Lung (tissue), 12 donors: ENCODE data around the gene TMCC2. TPM values are rescaled to one million over a fixed set of nuclear protein-coding genes. Genes with fewer than 3 reads are reported as not detected.
A peak's percentile ranks its signal among the peaks of the same experiment; 100 is the strongest.

Source experiments
- ATAC-seq: fragments of 200-7000 bp; cut with Tn5 transposase; one replicate; pipeline ENCODE4 v1.9.1; 2020; ENCODE audit warnings: moderate number of reproducible peaks; ENCODE audit not compliant: insufficient read depth, low FRiP score
- DNase-seq, 3 donors: peaks; one replicate each; pipeline ENCODE4 v3.0.0-alpha.2; 2013 to 2017
- H3K27ac ChIP-seq, 2 donors: one replicate each; pipeline ENCODE4 v1.5.1; 2013; ENCODE audit warnings: mild to moderate bottlenecking in 2 of 2, moderate library complexity in 2 of 2, control low read depth in 1 of 2, inconsistent platforms in 1 of 2, low read depth in 1 of 2, low read length in 1 of 2
- H3K27me3 ChIP-seq, 3 donors: one replicate each; pipeline ENCODE4 v1.5.1; 2013; ENCODE audit warnings: low read length in 2 of 3; ENCODE audit not compliant: control insufficient read depth in 3 of 3, insufficient read depth in 3 of 3
- H3K36me3 ChIP-seq, 4 donors: one replicate each; pipeline ENCODE4 v1.5.1; 2013; ENCODE audit warnings: low read length in 4 of 4, mild to moderate bottlenecking in 1 of 4, moderate library complexity in 1 of 4; ENCODE audit not compliant: control insufficient read depth in 4 of 4, insufficient read depth in 4 of 4
- H3K4me1 ChIP-seq, 5 donors: one replicate each; pipeline ENCODE4 v1.5.1; 2013; ENCODE audit warnings: low read length in 5 of 5, mild to moderate bottlenecking in 2 of 5, moderate library complexity in 1 of 5; ENCODE audit not compliant: control insufficient read depth in 5 of 5, insufficient read depth in 5 of 5
- H3K4me3 ChIP-seq: one replicate; pipeline ENCODE4 v1.5.1; 2013; ENCODE audit warnings: mild to moderate bottlenecking, control low read depth, moderate library complexity
- H3K9ac ChIP-seq, 2 donors: one replicate each; pipeline ENCODE4 v1.5.1; 2013; ENCODE audit warnings: low read length in 2 of 2, control low read depth in 1 of 2; ENCODE audit not compliant: insufficient read depth in 1 of 2
- H3K9me3 ChIP-seq, 4 donors: one replicate each; pipeline ENCODE4 v1.5.1; 2013; ENCODE audit warnings: low read length in 3 of 4, mild to moderate bottlenecking in 1 of 4, moderate library complexity in 1 of 4; ENCODE audit not compliant: control insufficient read depth in 4 of 4, insufficient read depth in 3 of 4
- CTCF ChIP-seq: IDR thresholded peaks from 2 replicates; pipeline ENCODE4 v1.5.1; 2012; ENCODE audit warnings: mild to moderate bottlenecking; ENCODE audit errors: control extremely low read depth, extremely low read depth
- WGBS, 2 donors: extraction: QIAGEN DNeasy Blood & Tissue Kit; methylation state at CpG; one replicate each; pipeline ENCODE4 v1.1.7; 2013; 5-methylcytosine and 5-hydroxymethylcytosine counted together
- polyA plus RNA-seq, 2 donors: library from polyadenylated mRNA; stranded (reverse); fragments of 200-250 nt; gene quantifications; one replicate each; pipeline ENCODE4 v1.2.1, GENCODE V29; 2013
- total RNA-seq, 2 donors: library from RNA; depleted of rRNA in 1 of 2; stranded (reverse); fragments of >200 nt in 1 of 2; gene quantifications; one replicate each; pipeline ENCODE4 v1.2.1, GENCODE V29; 2014 to 2021
- donor health status: control.
- donor health status: control.
- donor health status: Bipolar disorder and iron deficiency.
- donor health status: healthy.
- donor health status: DM: yes; HTN: yes; CAD: no.

The TMCC2 gene
- total and polyA plus RNA-seq, 4 donors, result 1.9 to 27.0 (median 2.4) TPM

GRCh38 chr1:205190845-205191577 is 36.7 kb upstream of the TMCC2 start:
- DNase-seq, result peak; percentile 43 to 75 (median 66)
- ATAC-seq, result no peak
- H3K9me3 ChIP-seq, result no peaks in the 10 kb centered on the region
- peak overlapping the region in 1 of 2 donors; percentile 15 for H3K9ac ChIP-seq
- no peak overlapping the region for H3K4me3 ChIP-seq
- 56 to 62% methylated on average over 9 of the region's 9 CpGs for WGBS, 2 donors
- H3K27me3 ChIP-seq, result no peaks in the 10 kb centered on the region
- peaks cover 4 to 44% (median 10%) of the 10 kb centered on the region in 5 donors for H3K4me1 ChIP-seq
- no peak for TF ChIP-seq CTCF
- no peak overlapping the region for H3K27ac ChIP-seq
- H3K36me3 ChIP-seq, result peaks cover 3 to 6% (median 6%) of the 10 kb centered on the region in 4 donors

- H3K4me1 ChIP-seq, result peaks cover 4 to 44% (median 10%) of the 10 kb centered on the region in 5 donors
- peak overlapping the region in 1 of 2 donors; percentile 28 for H3K27ac ChIP-seq
- TF ChIP-seq CTCF, result no peak
- H3K9me3 ChIP-seq, result no peaks in the 10 kb centered on the region
- no peak overlapping the region for H3K9ac ChIP-seq
- no peaks in the 10 kb centered on the region for H3K27me3 ChIP-seq
- peak; percentile 69 to 79 (median 76) for DNase-seq
- no peak overlapping the region for H3K4me3 ChIP-seq
- no peak for ATAC-seq
- 54 to 72% methylated on average over 2 of the region's 2 CpGs for WGBS, 2 donors
- peaks cover under 1 to 6% (median 4%) of the 10 kb centered on the region in 4 donors for H3K36me3 ChIP-seq
These were observed 36.1 kb upstream of the TMCC2 start for GRCh38 chr1:205191622-205192021.

- no peak overlapping the region for H3K9ac ChIP-seq
- DNase-seq (no peak), ATAC-seq (no peak)
- H3K27ac ChIP-seq, result no peak overlapping the region
- H3K36me3 ChIP-seq, result peaks cover 0 to 2% (median 2%) of the 10 kb centered on the region in 4 donors
- 92 to 97% methylated on average over 8 of the region's 8 CpGs for WGBS, 2 donors
- no peaks in the 10 kb centered on the region for H3K27me3 ChIP-seq
- H3K4me3 ChIP-seq, result no peak overlapping the region
- TF ChIP-seq CTCF, result no peak
- no peaks in the 10 kb centered on the region for H3K9me3 ChIP-seq
- H3K4me1 ChIP-seq, result peaks cover 4 to 43% (median 10%) of the 10 kb centered on the region in 5 donors
These were observed 35.5 kb upstream of the TMCC2 start for GRCh38 chr1:205192287-205192686.
